ENCODE measurements around the gene HOXC10. TPM values are rescaled to one million over a fixed set of nuclear protein-coding genes. Genes with fewer than 3 reads are reported as not detected.

The HOXC10 gene
- total and polyA plus RNA-seq, 10 of the 15 experiments (the other 5 are each of a cell fraction or from before 2014, with no cell fraction given), result 0.59 TPM; not detected in 9

GRCh38 chr12:53975479-53976152 is 9.3 kb upstream of the HOXC10 start:
- no peak overlapping the region for H3K9ac ChIP-seq (ENCODE audit: control insufficient read depth, insufficient read depth, low read length)
- 50% methylated on average over 30 of the region's 31 CpGs for WGBS (ENCODE audit: insufficient coverage, insufficient replicate concordance, low lambda C conversion rate, missing lambda C conversion rate)
- H3K79me2 ChIP-seq (ENCODE audit: control insufficient read depth, insufficient read depth, low read length), result no peaks in the 10 kb centered on the region
- H4K20me1 ChIP-seq (ENCODE audit: control insufficient read depth, insufficient read depth), result no peaks in the 10 kb centered on the region
- H2AFZ ChIP-seq (ENCODE audit: control insufficient read depth, low read depth, low read length), result no peak overlapping the region
- DNase-seq (ENCODE audit: low read depth, low spot score) (no peak), FAIRE-seq (no peak), ATAC-seq (no peak)
- intact Hi-C loops (cut with micrococcal nuclease; ENCODE audit: unreplicated experiment), result no loop called here
- H3K9me3 ChIP-seq (replicated peaks; ENCODE audit: control insufficient read depth, insufficient read depth, low read length), result no peaks in the 10 kb centered on the region; the same call in 1 of the 3 replicates
- peaks cover 15% of the 10 kb centered on the region for H3K4me1 ChIP-seq (ENCODE audit: control insufficient read depth, insufficient read depth, low read length)
- no peak for TF ChIP-seq JUNB (IDR thresholded peaks at IDR 0.05)
- no peak for TF ChIP-seq RFX5 (IDR thresholded peaks at IDR 0.05; ENCODE audit: low read depth, low read length)
- TF ChIP-seq JUND (IDR thresholded peaks at IDR 0.05; ENCODE audit: low read depth, low read length), result no peak
- no peak for TF ChIP-seq NFXL1 (IDR thresholded peaks at IDR 0.05; ENCODE audit: borderline replicate concordance)
- TF ChIP-seq IRF4 (IDR thresholded peaks at IDR 0.05; ENCODE audit: low read depth, low read length), result no peak
- ChIA-PET CTCF (interaction anchor here (1.5 kb wide), 1 partner anchor 10 kb away, joined by 5 read pairs; the partner anchor contains the start of gene HOXC10), RAD21 (ENCODE audit: unreplicated experiment) (interaction anchor here (0.6 kb wide), 1 partner anchor 160 kb away, joined by 3 read pairs; no protein-coding TSS in a partner anchor), POLR2A (interaction anchor here (0.6 kb wide), 1 partner anchor 120 kb away, joined by 3 read pairs; no protein-coding TSS in a partner anchor), SMC1A (ENCODE audit: uncharacterized antibody, unreplicated experiment) (no interaction called here)
- H3K27me3 ChIP-seq (replicated peaks in 1 of 2; ENCODE audit: control insufficient read depth in 2 of 2, insufficient read depth in 2 of 2, low read length in 1 of 2), result peaks cover 25 to 34% of the 10 kb centered on the region in 2 experiments
- no peak overlapping the region for H3K4me3 ChIP-seq
- in situ Hi-C loops (cut with MboI), result no loop called here
- H3K4me2 ChIP-seq (ENCODE audit: control insufficient read depth, insufficient read depth), result peak overlapping the region; percentile 7; the same call in 1 of the 2 replicates
- H3K27ac ChIP-seq (ENCODE audit: control insufficient read depth, insufficient read depth), result no peak overlapping the region
- BruUV-seq (replicated peaks), result no TSS peak
- no peaks in the 10 kb centered on the region for H3K36me3 ChIP-seq (ENCODE audit: control insufficient read depth in 2 of 2, insufficient read depth in 2 of 2, low read length in 1 of 2)

- ChIA-PET CTCF (interaction anchor here (0.7 to 1.5 kb wide), 3 partner anchors 9 to 229 kb away, joined by 4 to 5 read pairs (median 4); partner anchors contain the start of gene HOXC10), RAD21 (ENCODE audit: unreplicated experiment) (interaction anchor here (0.6 kb wide), 1 partner anchor 159 kb away, joined by 3 read pairs; no protein-coding TSS in a partner anchor), POLR2A (interaction anchor here (0.6 kb wide), 2 partner anchors 121 to 149 kb away, joined by 3 to 5 read pairs; no protein-coding TSS in a partner anchor), SMC1A (ENCODE audit: uncharacterized antibody, unreplicated experiment) (no interaction called here)
- Histone ChIP-seq H3K9ac (ENCODE audit: control insufficient read depth, insufficient read depth, low read length) (no peak overlapping the region), H3K79me2 (ENCODE audit: control insufficient read depth, insufficient read depth, low read length) (no peaks in the 10 kb centered on the region), H3K36me3 (ENCODE audit: control insufficient read depth in 2 of 2, insufficient read depth in 2 of 2, low read length in 1 of 2) (no peaks in the 10 kb centered on the region), H3K4me2 (ENCODE audit: control insufficient read depth, insufficient read depth) (no peak overlapping the region), H3K27me3 (replicated peaks in 1 of 2; ENCODE audit: control insufficient read depth in 2 of 2, insufficient read depth in 2 of 2, low read length in 1 of 2) (peaks cover 24 to 34% of the 10 kb centered on the region in 2 experiments), H3K9me3 (replicated peaks; ENCODE audit: control insufficient read depth, insufficient read depth, low read length) (no peaks in the 10 kb centered on the region; the same call in 1 of the 3 replicates), H2AFZ (ENCODE audit: control insufficient read depth, low read depth, low read length) (no peak overlapping the region), H3K4me1 (ENCODE audit: control insufficient read depth, insufficient read depth, low read length) (peaks cover 19% of the 10 kb centered on the region), H3K4me3 (no peak overlapping the region), H4K20me1 (ENCODE audit: control insufficient read depth, insufficient read depth) (no peaks in the 10 kb centered on the region), H3K27ac (ENCODE audit: control insufficient read depth, insufficient read depth) (no peak overlapping the region)
- WGBS (ENCODE audit: insufficient coverage, insufficient replicate concordance, low lambda C conversion rate, missing lambda C conversion rate), result 40% methylated on average over 20 of the region's 21 CpGs
- in situ Hi-C loops (cut with MboI) (no loop called here), intact Hi-C loops (cut with micrococcal nuclease; ENCODE audit: unreplicated experiment) (no loop called here)
- no TSS peak for BruUV-seq (replicated peaks)
- DNase-seq (ENCODE audit: low read depth, low spot score) (no peak), ATAC-seq (no peak), FAIRE-seq (no peak)
- no peak for TF ChIP-seq ZBTB4 (CRISPR knock-in tag; IDR thresholded peaks at IDR 0.05)
- no peak for TF ChIP-seq E2F4 (IDR thresholded peaks at IDR 0.05; ENCODE audit: low read depth, low read length)
- peak; percentile 44 for TF ChIP-seq SUZ12 (IDR thresholded peaks at IDR 0.05; ENCODE audit: unreplicated experiment)
- no peak for TF ChIP-seq POLR2AphosphoS5 (IDR thresholded peaks at IDR 0.05; ENCODE audit: low read length)
- TF ChIP-seq MYB (IDR thresholded peaks at IDR 0.05; ENCODE audit: borderline replicate concordance, low read depth, low read length), result no peak
- no peak for TF ChIP-seq BACH1 (IDR thresholded peaks at IDR 0.05; ENCODE audit: borderline replicate concordance)
Measured at GRCh38 chr12:53976172-53976822, 8.6 kb upstream of the HOXC10 start.
